Measurements from ENCODE around the gene LDAF1. TPM values are rescaled to one million over a fixed set of nuclear protein-coding genes. Genes with fewer than 3 reads are reported as not detected.

Gene LDAF1
- total and polyA plus RNA-seq, 4 donors, result 21.7 to 33.3 (median 24.1) TPM

DNA sequence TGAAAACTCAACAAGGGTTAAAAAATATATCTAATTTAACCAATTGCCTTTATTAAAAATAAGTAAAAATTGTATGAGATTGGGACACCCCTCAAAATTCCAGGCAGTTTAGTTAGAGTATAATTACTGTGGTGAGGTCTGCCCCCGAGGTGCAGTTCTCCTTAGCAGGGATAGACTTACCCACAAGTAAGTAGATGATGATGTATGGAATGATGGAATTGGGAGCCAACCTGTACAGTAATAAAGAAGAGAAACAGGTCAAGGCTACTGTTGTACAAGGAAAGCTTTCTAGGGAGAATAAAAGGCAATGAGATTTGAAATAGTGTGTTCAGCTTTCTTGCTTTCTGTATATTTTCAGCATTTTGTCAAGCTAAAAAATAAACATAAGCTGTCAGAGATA lies 1.8 kb downstream of the LDAF1 start:
- H3K4me3 ChIP-seq (ENCODE audit: low read depth, low read length), result no peak overlapping the region
- no peak for DNase-seq (ENCODE audit: low read depth in 4 of 6, low spot score in 6 of 6)
- peaks cover 21% of the 10 kb centered on the region for H3K4me1 ChIP-seq (ENCODE audit: control insufficient read depth, insufficient read depth, low read length)
- no CpG with 5 or more reads among the region's 1 CpG for WGBS (ENCODE audit: insufficient coverage)
- no peaks in the 10 kb centered on the region for H3K27me3 ChIP-seq (ENCODE audit: control insufficient read depth, insufficient read depth, low read length)
- no peak overlapping the region for H3K27ac ChIP-seq (ENCODE audit: low read depth, low read length)
- H3K9me3 ChIP-seq (ENCODE audit: control insufficient read depth, insufficient read depth, low read length), result no peaks in the 10 kb centered on the region
- peaks cover 2% of the 10 kb centered on the region for H3K36me3 ChIP-seq (ENCODE audit: control insufficient read depth, insufficient read depth, low read length)

DNA sequence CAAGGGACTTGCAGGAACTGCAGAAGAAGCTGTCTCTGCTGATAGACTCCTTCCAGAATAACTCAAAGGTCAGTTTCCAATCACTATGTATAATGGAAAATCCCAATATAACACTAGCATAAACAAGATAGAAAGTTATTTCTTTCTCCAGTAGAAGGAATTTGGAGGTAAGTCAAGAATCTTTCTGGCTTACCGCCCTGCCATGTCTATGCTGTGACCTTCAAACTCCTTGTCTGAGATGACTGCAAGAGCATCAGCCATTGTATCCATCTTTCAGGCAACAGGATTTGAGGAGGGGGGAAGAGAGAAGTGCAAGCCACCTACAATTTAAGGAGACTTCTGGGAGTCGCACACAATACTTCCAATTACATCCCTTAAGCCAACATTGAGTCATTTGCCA lies 2.7 kb downstream of the LDAF1 start:
- H3K27ac ChIP-seq (ENCODE audit: low read depth, low read length), result no peak overlapping the region
- no peak overlapping the region for H3K4me3 ChIP-seq (ENCODE audit: low read depth, low read length)
- DNase-seq (ENCODE audit: low read depth in 4 of 6, low spot score in 6 of 6), result peak in 1 of 6 donors; percentile 14
- peaks cover 2% of the 10 kb centered on the region for H3K36me3 ChIP-seq (ENCODE audit: control insufficient read depth, insufficient read depth, low read length)
- H3K27me3 ChIP-seq (ENCODE audit: control insufficient read depth, insufficient read depth, low read length), result no peaks in the 10 kb centered on the region
- WGBS (ENCODE audit: insufficient coverage), result no CpG with 5 or more reads among the region's 2 CpGs
- H3K4me1 ChIP-seq (ENCODE audit: control insufficient read depth, insufficient read depth, low read length), result peaks cover 21% of the 10 kb centered on the region
- no peaks in the 10 kb centered on the region for H3K9me3 ChIP-seq (ENCODE audit: control insufficient read depth, insufficient read depth, low read length)

DNA sequence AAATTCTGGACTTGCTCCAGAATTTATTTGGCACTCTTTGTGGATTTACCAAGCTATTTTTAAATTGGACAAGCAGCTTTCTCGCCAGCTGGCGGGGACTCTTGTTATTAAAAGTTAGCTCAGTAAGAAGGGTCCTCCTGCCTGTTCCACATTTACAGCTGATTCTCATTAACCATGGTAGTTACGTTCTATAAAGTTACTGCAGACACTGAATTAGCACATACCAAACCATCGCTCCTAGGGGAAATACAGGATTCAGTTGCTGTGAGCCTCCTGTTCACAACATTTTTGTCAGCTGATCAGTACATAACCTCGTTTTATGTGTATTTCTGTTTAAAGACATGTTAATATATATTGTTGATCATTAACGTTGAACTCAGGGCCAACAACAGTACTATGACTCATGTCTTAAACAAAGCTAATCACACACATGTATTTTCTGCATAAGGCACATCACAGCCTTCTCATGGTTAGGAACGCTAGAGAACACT lies 4.2 kb downstream of the LDAF1 start:
- Histone ChIP-seq H3K4me1 (ENCODE audit: control insufficient read depth, insufficient read depth, low read length) (peaks cover 21% of the 10 kb centered on the region), H3K9me3 (ENCODE audit: control insufficient read depth, insufficient read depth, low read length) (no peaks in the 10 kb centered on the region), H3K4me3 (ENCODE audit: low read depth, low read length) (no peak overlapping the region), H3K36me3 (ENCODE audit: control insufficient read depth, insufficient read depth, low read length) (peaks cover 6% of the 10 kb centered on the region), H3K27ac (ENCODE audit: low read depth, low read length) (no peak overlapping the region), H3K27me3 (ENCODE audit: control insufficient read depth, insufficient read depth, low read length) (no peaks in the 10 kb centered on the region)
- DNase-seq (ENCODE audit: low read depth in 4 of 6, low spot score in 6 of 6), result peak in 2 of 6 donors; percentile 74 to 76
- WGBS (ENCODE audit: insufficient coverage), result 80% methylated on average over 2 of the region's 7 CpGs

DNA sequence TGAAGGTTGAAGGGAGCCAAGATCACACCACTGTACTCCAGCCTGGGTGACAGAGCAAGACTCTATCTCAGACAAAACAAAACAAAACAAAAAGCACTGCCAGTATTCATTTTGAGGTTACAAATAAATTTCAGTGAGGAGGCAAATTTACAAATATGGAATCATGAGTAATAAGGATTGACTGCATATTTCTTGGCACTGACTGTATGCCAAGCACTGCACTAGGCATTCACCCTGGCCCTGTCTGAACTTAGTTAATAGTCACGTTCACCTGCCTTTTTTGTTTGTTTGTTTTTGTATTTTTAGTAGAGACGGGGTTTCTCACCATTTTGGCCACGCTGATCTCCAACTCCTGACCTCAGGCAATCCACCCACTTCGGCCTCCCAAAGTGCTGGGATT lies 5.1 kb downstream of the LDAF1 start:
- Histone ChIP-seq H3K4me3 (ENCODE audit: low read depth, low read length) (no peak overlapping the region), H3K27ac (ENCODE audit: low read depth, low read length) (no peak overlapping the region), H3K9me3 (ENCODE audit: control insufficient read depth, insufficient read depth, low read length) (no peaks in the 10 kb centered on the region), H3K4me1 (ENCODE audit: control insufficient read depth, insufficient read depth, low read length) (peaks cover 13% of the 10 kb centered on the region), H3K27me3 (ENCODE audit: control insufficient read depth, insufficient read depth, low read length) (no peaks in the 10 kb centered on the region), H3K36me3 (ENCODE audit: control insufficient read depth, insufficient read depth, low read length) (peaks cover 6% of the 10 kb centered on the region)
- WGBS (ENCODE audit: insufficient coverage), result 100% methylated on average over 3 of the region's 4 CpGs
- DNase-seq (ENCODE audit: low read depth in 4 of 6, low spot score in 6 of 6), result no peak

GRCh38 chr16:21164521-21165168 lies 6.2 kb downstream of the LDAF1 start:
- DNase-seq (ENCODE audit: low read depth in 4 of 6, low spot score in 6 of 6), result peak in 1 of 6 donors; percentile 30
- Histone ChIP-seq H3K36me3 (ENCODE audit: control insufficient read depth, insufficient read depth, low read length) (peaks cover 6% of the 10 kb centered on the region), H3K4me1 (ENCODE audit: control insufficient read depth, insufficient read depth, low read length) (peaks cover 2% of the 10 kb centered on the region), H3K27me3 (ENCODE audit: control insufficient read depth, insufficient read depth, low read length) (no peaks in the 10 kb centered on the region), H3K27ac (ENCODE audit: low read depth, low read length) (no peak overlapping the region), H3K4me3 (ENCODE audit: low read depth, low read length) (no peak overlapping the region), H3K9me3 (ENCODE audit: control insufficient read depth, insufficient read depth, low read length) (no peaks in the 10 kb centered on the region)
- WGBS (ENCODE audit: insufficient coverage), result 90% methylated on average over 6 of the region's 7 CpGs

GRCh38 chr16:21166561-21166961 lies 8.1 kb downstream of the LDAF1 start:
- Histone ChIP-seq H3K4me1 (ENCODE audit: control insufficient read depth, insufficient read depth, low read length) (no peaks in the 10 kb centered on the region), H3K36me3 (ENCODE audit: control insufficient read depth, insufficient read depth, low read length) (peaks cover 6% of the 10 kb centered on the region), H3K27ac (ENCODE audit: low read depth, low read length) (no peak overlapping the region), H3K4me3 (ENCODE audit: low read depth, low read length) (no peak overlapping the region), H3K27me3 (ENCODE audit: control insufficient read depth, insufficient read depth, low read length) (no peaks in the 10 kb centered on the region), H3K9me3 (ENCODE audit: control insufficient read depth, insufficient read depth, low read length) (no peaks in the 10 kb centered on the region)
- WGBS (ENCODE audit: insufficient coverage), result 84% methylated on average over 9 of the region's 9 CpGs
- no peak for DNase-seq (ENCODE audit: low read depth in 4 of 6, low spot score in 6 of 6)

DNA sequence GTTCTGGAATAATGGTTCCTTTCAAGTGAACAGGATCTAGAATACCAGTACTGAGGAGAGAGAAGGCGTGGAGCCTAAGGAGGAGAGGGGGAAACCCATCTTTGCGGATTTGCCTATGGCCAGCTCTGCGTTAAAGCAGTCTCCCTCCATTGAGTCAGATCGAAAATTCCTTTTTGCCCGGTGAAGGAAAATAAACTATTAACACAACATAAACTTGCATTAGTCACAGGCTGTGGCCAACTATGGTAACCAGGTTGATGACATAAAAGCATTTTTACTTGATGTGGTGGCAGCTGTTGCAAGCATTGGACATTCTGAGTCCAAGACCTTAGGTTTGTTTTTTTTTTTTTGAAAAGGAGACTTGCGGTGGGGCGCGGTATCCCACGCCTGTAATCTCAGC lies 8.9 kb downstream of the LDAF1 start:
- H3K27ac ChIP-seq (ENCODE audit: low read depth, low read length), result no peak overlapping the region
- DNase-seq (ENCODE audit: low read depth in 4 of 6, low spot score in 6 of 6), result no peak
- WGBS (ENCODE audit: insufficient coverage), result 100% methylated on average over 5 of the region's 9 CpGs
- H3K4me1 ChIP-seq (ENCODE audit: control insufficient read depth, insufficient read depth, low read length), result no peaks in the 10 kb centered on the region
- peaks cover 9% of the 10 kb centered on the region for H3K36me3 ChIP-seq (ENCODE audit: control insufficient read depth, insufficient read depth, low read length)
- H3K9me3 ChIP-seq (ENCODE audit: control insufficient read depth, insufficient read depth, low read length), result no peaks in the 10 kb centered on the region
- no peaks in the 10 kb centered on the region for H3K27me3 ChIP-seq (ENCODE audit: control insufficient read depth, insufficient read depth, low read length)
- no peak overlapping the region for H3K4me3 ChIP-seq (ENCODE audit: low read depth, low read length)

DNA sequence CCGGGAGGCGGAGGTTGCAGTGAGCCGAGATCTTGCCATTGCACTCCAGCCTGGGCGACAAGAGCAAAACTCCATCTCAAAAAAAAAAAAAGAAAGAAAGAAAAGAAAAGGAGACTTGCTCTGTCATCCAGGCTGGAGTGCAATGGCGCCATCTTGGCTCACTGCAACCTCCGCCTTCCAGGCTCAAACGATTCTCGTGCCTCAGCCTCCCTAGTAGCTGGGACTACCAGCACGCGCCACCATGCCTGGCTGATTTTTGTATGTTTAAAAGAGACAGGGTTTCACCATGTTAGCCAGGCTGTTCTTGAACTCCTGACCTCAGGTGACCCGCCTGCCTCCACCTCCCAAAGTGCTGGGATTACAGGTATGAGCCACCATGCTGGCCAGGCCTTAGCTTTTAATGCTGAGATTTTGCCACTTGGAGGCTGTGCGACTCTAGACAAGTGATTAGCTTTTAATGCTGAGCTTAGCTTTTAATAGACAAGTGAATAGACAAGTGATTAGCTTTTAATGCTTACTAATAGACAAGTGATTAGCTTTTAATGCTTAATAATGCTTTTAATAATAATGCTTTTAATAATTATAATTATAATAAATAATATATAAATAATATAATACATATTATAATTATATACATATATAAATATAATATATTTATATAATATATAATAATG lies 9.6 kb downstream of the LDAF1 start:
- no peak overlapping the region for H3K27ac ChIP-seq (ENCODE audit: low read depth, low read length)
- H3K27me3 ChIP-seq (ENCODE audit: control insufficient read depth, insufficient read depth, low read length), result no peaks in the 10 kb centered on the region
- peaks cover 9% of the 10 kb centered on the region for H3K36me3 ChIP-seq (ENCODE audit: control insufficient read depth, insufficient read depth, low read length)
- peak in 1 of 6 donors; percentile 18 for DNase-seq (ENCODE audit: low read depth in 4 of 6, low spot score in 6 of 6)
- WGBS (ENCODE audit: insufficient coverage), result 95% methylated on average over 7 of the region's 12 CpGs
- H3K4me1 ChIP-seq (ENCODE audit: control insufficient read depth, insufficient read depth, low read length), result no peaks in the 10 kb centered on the region
- no peaks in the 10 kb centered on the region for H3K9me3 ChIP-seq (ENCODE audit: control insufficient read depth, insufficient read depth, low read length)
- no peak overlapping the region for H3K4me3 ChIP-seq (ENCODE audit: low read depth, low read length)

DNA sequence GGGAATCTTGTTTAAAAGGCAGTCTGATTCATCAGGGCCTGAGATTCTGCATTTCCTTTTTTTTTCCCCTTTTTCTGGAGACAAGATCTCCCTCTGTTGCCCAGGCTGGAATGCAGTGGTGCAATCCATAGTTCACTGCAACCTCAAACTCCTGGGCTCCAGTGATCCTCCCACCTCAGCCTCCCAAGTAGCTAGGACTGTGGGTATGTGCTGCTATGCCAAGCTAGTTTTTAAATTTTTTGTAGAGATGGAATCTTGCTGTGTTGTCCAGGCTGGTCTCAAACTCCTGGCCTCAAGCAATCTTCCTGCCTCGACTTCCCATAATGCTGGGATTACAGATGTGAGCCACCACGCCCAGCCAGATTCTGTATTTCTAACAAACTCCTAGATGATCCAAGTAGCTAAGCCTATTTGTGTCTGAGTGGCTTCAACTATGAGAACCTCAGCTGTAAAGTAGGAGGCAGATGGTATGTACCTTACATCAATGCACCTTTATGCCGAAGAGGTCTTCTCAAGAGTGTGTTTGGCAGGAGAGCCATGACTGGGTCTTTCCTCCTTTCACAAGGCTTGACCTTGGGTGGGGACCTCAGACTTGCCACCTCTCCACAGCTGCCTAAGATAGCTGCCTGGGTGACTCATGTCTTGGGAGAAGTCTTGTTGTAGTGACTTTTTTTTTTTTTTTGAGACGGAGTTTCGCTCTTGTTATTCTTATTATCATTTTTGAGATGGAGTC lies 10.9 kb downstream of the LDAF1 start:
- peaks cover 14% of the 10 kb centered on the region for H3K36me3 ChIP-seq (ENCODE audit: control insufficient read depth, insufficient read depth, low read length)
- H3K4me3 ChIP-seq (ENCODE audit: low read depth, low read length), result no peak overlapping the region
- WGBS (ENCODE audit: insufficient coverage), result 100% methylated on average over 2 of the region's 5 CpGs
- H3K4me1 ChIP-seq (ENCODE audit: control insufficient read depth, insufficient read depth, low read length), result no peaks in the 10 kb centered on the region
- H3K27me3 ChIP-seq (ENCODE audit: control insufficient read depth, insufficient read depth, low read length), result no peaks in the 10 kb centered on the region
- DNase-seq (ENCODE audit: low read depth in 4 of 6, low spot score in 6 of 6), result no peak
- H3K27ac ChIP-seq (ENCODE audit: low read depth, low read length), result no peak overlapping the region
- H3K9me3 ChIP-seq (ENCODE audit: control insufficient read depth, insufficient read depth, low read length), result no peaks in the 10 kb centered on the region

All from spinal cord (tissue), 10 donors.